ENCODE data around the gene ANKRD12.

GRCh38 chr18:9126337-9126736 is 10.2 kb upstream of the ANKRD12 start:
- TF ChIP-seq MAX (IDR thresholded peaks at IDR 0.05), result no peak
- no peak for TF ChIP-seq RAD21 (IDR thresholded peaks at IDR 0.05; ENCODE audit: low read depth)
- TF ChIP-seq, protein P1, sequence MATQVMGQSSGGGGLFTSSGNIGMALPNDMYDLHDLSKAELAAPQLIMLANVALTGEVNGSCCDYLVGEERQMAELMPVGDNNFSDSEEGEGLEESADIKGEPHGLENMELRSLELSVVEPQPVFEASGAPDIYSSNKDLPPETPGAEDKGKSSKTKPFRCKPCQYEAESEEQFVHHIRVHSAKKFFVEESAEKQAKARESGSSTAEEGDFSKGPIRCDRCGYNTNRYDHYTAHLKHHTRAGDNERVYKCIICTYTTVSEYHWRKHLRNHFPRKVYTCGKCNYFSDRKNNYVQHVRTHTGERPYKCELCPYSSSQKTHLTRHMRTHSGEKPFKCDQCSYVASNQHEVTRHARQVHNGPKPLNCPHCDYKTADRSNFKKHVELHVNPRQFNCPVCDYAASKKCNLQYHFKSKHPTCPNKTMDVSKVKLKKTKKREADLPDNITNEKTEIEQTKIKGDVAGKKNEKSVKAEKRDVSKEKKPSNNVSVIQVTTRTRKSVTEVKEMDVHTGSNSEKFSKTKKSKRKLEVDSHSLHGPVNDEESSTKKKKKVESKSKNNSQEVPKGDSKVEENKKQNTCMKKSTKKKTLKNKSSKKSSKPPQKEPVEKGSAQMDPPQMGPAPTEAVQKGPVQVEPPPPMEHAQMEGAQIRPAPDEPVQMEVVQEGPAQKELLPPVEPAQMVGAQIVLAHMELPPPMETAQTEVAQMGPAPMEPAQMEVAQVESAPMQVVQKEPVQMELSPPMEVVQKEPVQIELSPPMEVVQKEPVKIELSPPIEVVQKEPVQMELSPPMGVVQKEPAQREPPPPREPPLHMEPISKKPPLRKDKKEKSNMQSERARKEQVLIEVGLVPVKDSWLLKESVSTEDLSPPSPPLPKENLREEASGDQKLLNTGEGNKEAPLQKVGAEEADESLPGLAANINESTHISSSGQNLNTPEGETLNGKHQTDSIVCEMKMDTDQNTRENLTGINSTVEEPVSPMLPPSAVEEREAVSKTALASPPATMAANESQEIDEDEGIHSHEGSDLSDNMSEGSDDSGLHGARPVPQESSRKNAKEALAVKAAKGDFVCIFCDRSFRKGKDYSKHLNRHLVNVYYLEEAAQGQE (IDR thresholded peaks at IDR 0.05; ENCODE audit: low read depth), result no peak
- TF ChIP-seq, protein P2, sequence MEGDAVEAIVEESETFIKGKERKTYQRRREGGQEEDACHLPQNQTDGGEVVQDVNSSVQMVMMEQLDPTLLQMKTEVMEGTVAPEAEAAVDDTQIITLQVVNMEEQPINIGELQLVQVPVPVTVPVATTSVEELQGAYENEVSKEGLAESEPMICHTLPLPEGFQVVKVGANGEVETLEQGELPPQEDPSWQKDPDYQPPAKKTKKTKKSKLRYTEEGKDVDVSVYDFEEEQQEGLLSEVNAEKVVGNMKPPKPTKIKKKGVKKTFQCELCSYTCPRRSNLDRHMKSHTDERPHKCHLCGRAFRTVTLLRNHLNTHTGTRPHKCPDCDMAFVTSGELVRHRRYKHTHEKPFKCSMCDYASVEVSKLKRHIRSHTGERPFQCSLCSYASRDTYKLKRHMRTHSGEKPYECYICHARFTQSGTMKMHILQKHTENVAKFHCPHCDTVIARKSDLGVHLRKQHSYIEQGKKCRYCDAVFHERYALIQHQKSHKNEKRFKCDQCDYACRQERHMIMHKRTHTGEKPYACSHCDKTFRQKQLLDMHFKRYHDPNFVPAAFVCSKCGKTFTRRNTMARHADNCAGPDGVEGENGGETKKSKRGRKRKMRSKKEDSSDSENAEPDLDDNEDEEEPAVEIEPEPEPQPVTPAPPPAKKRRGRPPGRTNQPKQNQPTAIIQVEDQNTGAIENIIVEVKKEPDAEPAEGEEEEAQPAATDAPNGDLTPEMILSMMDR (IDR thresholded peaks at IDR 0.05 in 2 of 3, conservative IDR thresholded peaks at IDR 0.05 in 1 of 3; ENCODE audit: borderline replicate concordance in 1 of 3, insufficient read depth in 1 of 3, low read depth in 2 of 3, low read length in 2 of 3), result no peak
- no peak for TF ChIP-seq TCF7L2 (IDR thresholded peaks at IDR 0.05; ENCODE audit: borderline replicate concordance, extremely low read depth, insufficient read depth, insufficient read length)
- TF ChIP-seq POLR2A (IDR thresholded peaks at IDR 0.05; ENCODE audit: borderline replicate concordance, extremely low read depth, insufficient read depth, insufficient read length), result no peak
